HG03103 (cell line): ENCODE measurements around the gene UGT1A5.

ENCODE experiments used
- ATAC-seq: cut with Tn5 transposase; IDR thresholded peaks from one replicate; pipeline ENCODE4 v1.9.1; 2021; ENCODE audit warnings: low read depth; ENCODE audit not compliant: unreplicated experiment

The UGT1A5 gene

DNA sequence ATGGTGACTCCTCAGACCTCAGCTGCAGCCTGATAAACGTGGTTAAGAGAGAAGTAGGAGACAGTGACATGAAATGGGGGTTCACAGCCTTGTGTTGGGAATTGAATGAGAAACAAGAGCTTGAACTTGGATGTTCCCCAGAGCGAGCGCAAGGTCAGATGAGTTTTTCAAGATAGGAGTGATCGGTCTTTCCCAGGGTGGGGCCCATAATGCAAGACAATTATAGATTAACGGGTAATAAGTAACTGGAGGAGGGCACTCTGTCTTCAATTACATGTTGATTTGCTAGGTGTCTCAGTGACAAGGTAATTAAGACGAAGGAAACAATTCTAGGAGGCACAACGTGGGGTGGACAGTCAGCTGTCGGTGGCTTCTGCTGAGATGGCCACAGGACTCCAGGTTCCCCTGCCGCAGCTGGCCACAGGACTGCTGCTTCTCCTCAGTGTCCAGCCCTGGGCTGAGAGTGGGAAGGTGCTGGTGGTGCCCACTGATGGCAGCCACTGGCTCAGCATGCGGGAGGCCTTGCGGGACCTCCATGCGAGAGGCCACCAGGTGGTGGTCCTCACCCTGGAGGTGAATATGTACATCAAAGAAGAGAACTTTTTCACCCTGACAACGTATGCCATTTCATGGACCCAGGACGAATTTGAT lies at the start of gene UGT1A5:
TSS of gene UGT1A5 (plus strand) at position 297 of the 651 bp plus-strand sequence. CDS start at position 382, 85 bp downstream.
- ATAC-seq = no peak

DNA sequence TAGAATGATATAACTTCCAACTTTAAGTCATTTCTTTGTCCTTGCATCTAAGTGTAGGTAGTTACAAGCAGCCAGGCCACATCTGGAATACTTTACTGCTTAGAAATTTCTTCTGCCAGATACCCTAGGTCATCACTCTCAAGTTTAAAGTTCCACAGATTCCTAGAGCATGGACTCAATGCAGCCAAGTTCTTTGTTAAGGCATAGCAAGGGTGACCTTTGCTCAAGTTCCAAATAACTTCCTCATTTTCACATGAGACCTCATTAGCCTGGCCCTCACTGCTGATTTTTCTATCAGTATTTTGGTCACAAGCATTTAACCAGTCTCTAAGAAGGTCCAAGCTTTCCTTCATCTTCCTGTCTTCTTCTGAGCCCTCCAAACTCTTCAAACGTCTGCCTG lies 48.8 kb upstream of the UGT1A5 start:
- no peak for ATAC-seq

DNA sequence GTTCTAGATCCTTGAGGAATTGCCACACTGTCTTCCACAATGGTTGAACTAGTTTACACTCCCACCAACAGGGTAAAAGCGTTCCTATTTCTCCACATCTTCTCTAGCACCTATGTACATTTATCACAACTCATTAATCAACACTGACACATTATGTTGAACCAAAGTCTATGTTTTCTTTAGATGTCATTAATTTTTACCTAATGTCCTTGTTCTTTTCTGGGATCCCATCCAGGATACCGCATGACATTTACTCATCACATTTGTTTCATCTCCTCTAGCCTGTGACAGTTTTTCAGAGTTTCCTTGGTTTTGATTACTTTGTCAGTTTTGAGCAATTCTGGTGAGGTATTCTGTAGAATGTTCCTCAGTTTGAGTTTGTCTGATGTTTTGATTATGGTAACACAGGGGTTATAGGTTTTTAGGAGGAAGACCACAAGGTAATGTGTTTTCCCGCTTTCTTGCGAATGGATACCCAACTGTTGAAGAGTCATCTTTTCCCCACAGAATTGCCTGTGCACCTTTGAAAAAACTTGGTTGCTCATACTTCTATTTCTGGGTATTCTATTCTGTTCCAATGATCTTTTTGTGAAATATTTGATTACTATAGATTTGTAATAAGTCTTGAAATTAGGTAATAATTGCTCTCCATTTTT lies 44.0 kb upstream of the UGT1A5 start:
- ATAC-seq = no peak

DNA sequence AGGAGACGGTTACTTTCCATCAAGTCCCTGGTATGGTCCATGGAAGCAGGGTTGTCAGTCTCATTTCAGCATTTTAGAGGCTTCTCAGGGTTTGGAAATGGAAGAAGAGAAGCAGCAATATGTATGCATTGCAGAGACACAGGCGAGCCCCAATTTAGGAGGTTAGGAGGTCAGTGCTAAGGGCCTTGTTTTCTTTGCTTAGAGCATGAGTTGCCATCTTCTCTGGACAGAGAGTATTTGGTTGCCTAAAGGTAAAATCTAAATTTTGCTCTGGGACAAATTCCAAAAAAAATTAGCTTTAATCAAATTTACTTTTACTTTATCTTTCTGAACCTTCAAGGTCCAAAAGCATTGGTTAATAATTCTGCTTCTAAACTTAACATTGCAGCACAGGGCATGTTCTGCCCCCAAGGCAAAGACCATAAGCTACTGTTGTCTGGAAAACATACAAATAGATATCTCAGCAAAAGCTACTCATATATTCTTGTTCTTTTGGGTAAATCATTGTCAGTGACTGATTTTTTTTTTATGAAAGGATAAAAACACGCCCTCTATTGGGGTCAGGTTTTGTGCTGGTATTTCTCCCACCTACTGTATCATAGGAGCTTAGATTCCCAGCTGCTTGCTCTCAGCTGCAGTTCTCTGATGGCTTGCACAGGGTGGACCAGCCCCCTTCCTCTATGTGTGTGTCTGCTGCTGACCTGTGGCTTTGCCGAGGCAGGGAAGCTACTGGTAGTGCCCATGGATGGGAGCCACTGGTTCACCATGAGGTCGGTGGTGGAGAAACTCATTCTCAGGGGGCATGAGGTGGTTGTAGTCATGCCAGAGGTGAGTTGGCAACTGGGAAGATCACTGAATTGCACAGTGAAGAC lies 41.2 kb upstream of the UGT1A5 start, which contains the start of gene UGT1A9:
TSS of gene UGT1A9 (plus strand) at position 609 of the 872 bp plus-strand sequence. CDS start at position 646, 37 bp downstream.
- no peak for ATAC-seq

- ATAC-seq = no peak
These were observed 39.8 kb upstream of the UGT1A5 start for GRCh38 chr2:233672886-233673285.

- ATAC-seq = no peak
These were observed 38.8 kb upstream of the UGT1A5 start for GRCh38 chr2:233673896-233674295.

DNA sequence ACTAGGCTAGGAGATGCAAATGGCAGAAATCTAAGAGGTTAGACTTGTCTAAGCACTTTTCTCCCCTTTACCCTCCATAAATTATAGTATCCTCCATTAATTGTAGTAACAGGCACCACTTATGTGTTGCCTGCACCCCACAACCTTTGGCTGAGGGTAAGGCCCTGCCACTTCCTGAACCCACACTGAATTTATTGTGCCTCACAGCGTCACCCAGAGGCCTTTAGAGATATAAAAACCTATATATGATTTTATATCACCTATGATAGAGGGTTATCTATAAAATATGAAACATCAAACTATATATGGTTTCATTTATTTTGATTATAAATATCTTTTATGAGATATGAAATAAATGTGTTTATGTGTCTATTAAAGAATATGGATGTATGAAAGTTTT lies 38.4 kb upstream of the UGT1A5 start:
- ATAC-seq = no peak

DNA sequence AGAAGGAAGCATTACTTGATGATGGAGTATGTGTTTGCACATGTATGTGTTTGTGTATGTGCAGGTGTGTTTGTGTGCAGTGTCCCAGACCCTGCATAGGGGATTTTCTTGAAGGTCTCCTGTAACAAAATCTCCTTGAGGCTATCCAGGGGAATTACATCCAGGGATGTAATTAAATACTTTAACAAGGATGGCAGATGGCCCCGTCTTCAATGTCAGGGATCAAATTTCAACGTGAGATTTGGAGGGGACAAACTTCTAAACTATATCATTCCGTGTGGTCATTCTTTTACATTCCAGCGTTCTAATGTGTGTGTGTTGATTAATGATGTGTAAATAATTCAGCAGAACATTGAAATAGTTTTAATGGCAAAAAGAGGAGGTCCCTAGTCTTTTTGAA lies 37.7 kb upstream of the UGT1A5 start:
- ATAC-seq = no peak

DNA sequence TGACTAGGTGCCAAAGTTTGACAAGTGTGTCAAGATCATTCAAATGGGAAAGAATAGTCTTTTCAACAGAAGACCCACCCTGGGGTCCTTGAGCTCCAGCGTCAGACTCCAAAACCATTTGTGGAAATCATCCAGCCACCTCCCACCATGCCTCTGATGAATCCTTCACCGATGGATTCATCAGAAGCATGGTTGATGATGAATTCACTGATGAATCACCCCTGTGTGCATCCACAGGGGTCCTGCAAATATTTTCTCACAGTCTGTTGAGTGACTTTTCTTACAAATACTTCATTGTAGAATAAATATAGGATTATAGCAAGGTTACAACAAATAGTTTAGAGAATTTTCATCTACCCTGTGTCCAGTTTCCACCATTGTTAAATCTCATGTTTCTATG lies 36.7 kb upstream of the UGT1A5 start:
- ATAC-seq = no peak

- ATAC-seq = no peak
These were observed 33.5 kb upstream of the UGT1A5 start for GRCh38 chr2:233679196-233679595.

DNA sequence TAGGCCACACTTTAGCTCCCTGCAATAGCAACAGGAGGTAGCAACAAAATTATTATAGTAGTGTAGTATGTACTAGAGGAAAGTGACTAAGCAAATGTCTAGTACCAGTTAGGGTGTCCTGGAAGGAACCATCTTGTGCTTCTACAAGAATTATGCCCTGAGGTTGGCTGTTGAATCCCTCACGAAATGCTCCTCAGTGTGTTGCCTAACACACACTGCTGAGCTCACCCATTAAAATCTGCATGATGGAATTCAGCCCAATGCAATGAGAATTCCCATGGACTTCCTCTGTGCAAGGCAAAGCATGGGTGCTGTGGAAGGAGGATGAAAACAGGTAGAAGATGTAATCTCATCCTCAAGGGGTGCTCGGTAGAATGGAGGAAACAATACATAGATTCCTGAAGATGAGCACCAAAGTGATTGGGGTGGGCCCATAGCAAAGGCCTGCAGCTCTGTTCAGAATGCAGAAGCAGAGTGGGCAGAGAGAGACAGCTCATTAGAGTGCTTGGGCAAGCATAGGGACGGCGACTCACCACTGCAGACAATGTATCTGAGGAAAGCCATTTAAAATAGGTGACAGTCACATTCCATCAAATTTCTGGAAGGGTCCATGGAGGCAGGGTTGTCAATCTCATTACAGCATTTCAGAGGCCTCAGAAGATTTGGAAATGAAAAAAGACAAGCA lies 32.2 kb upstream of the UGT1A5 start:
- ATAC-seq = no peak

GRCh38 chr2:233681521-233682099 lies 31.1 kb upstream of the UGT1A5 start, which contains the start of gene UGT1A7:
TSS of gene UGT1A7 (plus strand) at chr2:233681901. CDS start at chr2:233681938, 37 bp downstream.
- ATAC-seq = no peak

DNA sequence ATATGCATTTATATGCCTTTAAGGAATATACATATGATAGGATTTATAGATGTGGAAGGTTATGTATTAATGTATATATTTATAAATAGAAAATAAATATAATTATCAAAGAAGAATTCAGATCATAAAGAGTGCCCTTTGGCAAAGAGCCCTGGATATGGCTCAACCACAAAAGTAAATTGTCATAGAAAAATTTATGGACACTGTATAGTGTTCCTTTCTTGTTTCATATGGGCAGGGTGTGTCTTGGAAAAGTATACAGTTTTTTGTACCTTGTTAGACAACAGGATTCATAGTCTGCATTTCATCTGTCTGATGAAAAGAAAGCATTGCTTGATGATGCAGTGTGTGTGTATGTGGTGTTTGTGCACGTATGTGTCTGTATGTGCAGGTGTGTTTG lies 28.1 kb upstream of the UGT1A5 start:
- ATAC-seq = no peak

DNA sequence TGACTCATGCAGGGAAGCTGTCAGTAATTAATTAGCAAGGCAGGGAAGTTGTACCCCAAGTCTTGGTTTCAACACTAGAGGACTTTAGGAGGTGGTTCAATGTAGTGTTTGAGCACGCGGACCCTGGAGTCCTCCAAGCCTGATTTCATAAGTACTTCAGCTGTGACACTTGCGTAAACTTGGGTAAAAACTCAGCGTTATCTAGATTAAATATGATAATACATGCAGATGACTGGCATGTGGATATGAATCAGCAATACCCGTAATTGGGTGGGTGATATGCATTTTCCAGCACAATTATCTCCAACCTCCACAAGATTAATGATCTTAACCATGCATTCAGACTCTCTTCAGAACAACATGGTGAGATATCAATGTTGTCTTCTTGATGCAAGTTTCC lies 25.8 kb upstream of the UGT1A5 start:
- no peak for ATAC-seq

DNA sequence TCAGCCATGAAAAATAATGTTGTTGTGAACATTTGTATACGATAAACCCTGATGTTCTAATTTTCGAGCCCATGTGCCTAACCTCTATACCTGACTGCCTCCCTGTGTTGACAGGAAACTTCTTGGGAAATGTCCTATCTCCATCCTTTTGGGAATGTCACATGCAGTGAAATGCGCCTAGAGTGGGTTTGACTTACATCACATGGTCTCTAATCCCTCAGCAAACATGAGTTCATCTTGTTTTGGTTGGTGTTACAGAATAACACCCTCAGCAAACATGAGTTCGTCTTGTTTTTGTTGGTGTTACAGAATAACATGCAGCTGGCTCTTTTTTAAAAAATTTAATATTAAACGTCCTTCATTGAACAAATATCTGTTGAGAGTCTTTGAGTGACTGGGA lies 24.4 kb upstream of the UGT1A5 start:
- no peak for ATAC-seq

DNA sequence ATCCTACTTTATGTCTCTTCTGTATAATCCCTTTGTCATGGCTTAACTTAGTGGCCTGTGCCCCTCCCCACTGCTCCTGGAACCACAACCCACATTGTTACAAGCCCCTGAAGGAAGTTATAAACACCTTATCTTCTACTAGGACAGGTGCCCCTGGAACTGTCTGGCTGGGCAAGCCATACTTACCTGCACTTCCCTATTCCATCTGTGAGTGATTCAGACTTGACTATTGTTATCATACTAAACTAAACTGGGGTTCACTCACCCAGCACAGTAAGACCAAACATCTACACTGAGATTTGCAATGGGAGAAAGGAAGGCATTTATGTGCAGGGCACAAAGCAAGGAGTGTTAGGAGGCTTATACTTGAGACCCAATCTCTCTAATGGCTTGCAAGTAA lies 23.7 kb upstream of the UGT1A5 start:
- ATAC-seq = no peak

DNA sequence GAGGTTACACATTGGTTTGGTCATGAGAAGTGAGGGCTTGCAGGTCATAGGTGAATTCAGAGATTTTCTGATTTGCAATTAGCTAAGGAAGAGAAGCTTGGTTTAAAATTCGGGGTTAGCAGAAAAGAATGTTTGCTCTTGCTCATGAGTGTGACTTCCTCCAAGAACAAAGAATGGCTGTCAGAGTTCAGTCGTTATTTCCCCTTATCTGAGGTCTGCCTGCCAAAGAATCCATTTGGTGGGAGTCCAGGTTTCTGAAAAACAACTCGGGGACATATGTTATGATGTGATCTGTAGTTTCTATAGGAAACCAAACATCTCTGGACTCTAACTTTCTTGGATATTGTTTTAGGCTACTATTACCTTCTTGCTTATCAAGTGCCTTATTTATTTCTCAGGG lies 23.2 kb upstream of the UGT1A5 start:
- ATAC-seq = no peak

DNA sequence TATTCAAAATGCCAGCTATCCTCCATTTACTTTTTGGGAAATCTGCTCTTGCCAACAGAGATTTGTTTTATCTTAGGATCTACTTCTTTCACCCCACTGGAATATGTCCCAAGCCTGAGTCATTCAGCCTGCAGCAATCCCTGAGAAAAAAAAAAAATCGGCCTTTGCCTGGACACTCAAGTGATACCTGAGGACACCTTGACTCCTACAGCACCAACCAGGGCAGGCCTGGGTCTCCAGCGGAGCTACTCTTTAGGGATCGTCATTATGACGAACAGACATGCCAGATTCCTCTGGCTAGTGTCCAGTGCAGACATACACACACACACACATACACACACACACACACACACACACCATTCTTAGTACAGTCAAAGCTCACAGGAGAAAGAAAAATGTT lies 22.3 kb upstream of the UGT1A5 start:
- ATAC-seq = no peak

- ATAC-seq = no peak
These were observed 21.0 kb upstream of the UGT1A5 start for GRCh38 chr2:233691443-233692433.
